Measurements from ENCODE around the gene RELN.
"Not testable (repeated sequence)": the region's sequence is repeated elsewhere in the genome, so short reads cannot be mapped to it uniquely, and the experiment has no call there.

RELN gene

DNA sequence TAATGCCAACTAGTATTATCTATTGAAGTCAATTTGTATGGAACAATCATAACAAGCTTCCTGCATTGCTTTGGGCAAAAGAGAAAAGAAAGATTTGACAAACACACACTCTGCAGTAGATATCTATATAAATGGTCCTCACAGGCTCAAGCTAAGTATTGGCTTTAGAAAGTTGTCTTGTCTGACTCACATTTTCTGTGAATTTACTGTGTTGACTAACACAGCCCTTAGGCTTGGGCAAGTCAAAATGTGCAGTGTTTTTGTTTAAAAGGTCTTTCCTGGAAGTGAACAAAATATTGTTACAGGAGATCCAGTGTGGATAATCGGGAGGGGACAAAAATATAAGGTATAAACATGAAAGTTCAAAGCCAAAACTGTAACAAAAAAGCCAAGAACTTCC, 194.4 kb downstream of the RELN start:
- TF ChIP-seq POU2F2 (IDR thresholded peaks at IDR 0.05; ENCODE audit: low read depth, low read length), result no peak
- no peak for TF ChIP-seq PAX5 (IDR thresholded peaks at IDR 0.05; ENCODE audit: insufficient read depth, low read length, severe bottlenecking)
- TF ChIP-seq SPI1 (IDR thresholded peaks at IDR 0.05; ENCODE audit: low read depth, low read length), result no peak
- no peak for TF ChIP-seq TAF1 (IDR thresholded peaks at IDR 0.05; ENCODE audit: low read depth, low read length)
- no peak for TF ChIP-seq POLR2AphosphoS5 (IDR thresholded peaks at IDR 0.05; ENCODE audit: low read depth, low read length)
- no peak for TF ChIP-seq POLR2A (IDR thresholded peaks at IDR 0.05; ENCODE audit: low read depth, low read length)
- FAIRE-seq (no peak), DNase-seq (ENCODE audit: insufficient read length, low spot score) (no peak)

GRCh38 chr7:103794424-103794823, 195.0 kb downstream of the RELN start:
- no peak for TF ChIP-seq POLR2A (IDR thresholded peaks at IDR 0.05; ENCODE audit: low read depth, low read length)
- TF ChIP-seq PAX5 (IDR thresholded peaks at IDR 0.05; ENCODE audit: insufficient read depth, low read length, severe bottlenecking), result no peak
- no peak for TF ChIP-seq POU2F2 (IDR thresholded peaks at IDR 0.05; ENCODE audit: low read depth, low read length)
- TF ChIP-seq POLR2AphosphoS5 (IDR thresholded peaks at IDR 0.05; ENCODE audit: low read depth, low read length), result no peak
- no peak for TF ChIP-seq SPI1 (IDR thresholded peaks at IDR 0.05; ENCODE audit: low read depth, low read length)
- no peak for TF ChIP-seq TAF1 (IDR thresholded peaks at IDR 0.05; ENCODE audit: low read depth, low read length)
- no peak for DNase-seq (ENCODE audit: insufficient read length, low spot score)
- FAIRE-seq, result no peak

- TF ChIP-seq TAF1 (IDR thresholded peaks at IDR 0.05; ENCODE audit: low read depth, low read length), result no peak
- no peak for TF ChIP-seq POU2F2 (IDR thresholded peaks at IDR 0.05; ENCODE audit: low read depth, low read length)
- no peak for TF ChIP-seq SPI1 (IDR thresholded peaks at IDR 0.05; ENCODE audit: low read depth, low read length)
- no peak for TF ChIP-seq POLR2AphosphoS5 (IDR thresholded peaks at IDR 0.05; ENCODE audit: low read depth, low read length)
- TF ChIP-seq POLR2A (IDR thresholded peaks at IDR 0.05; ENCODE audit: low read depth, low read length), result no peak
- no peak for TF ChIP-seq PAX5 (IDR thresholded peaks at IDR 0.05; ENCODE audit: insufficient read depth, low read length, severe bottlenecking)
- DNase-seq (ENCODE audit: insufficient read length, low spot score) (no peak), FAIRE-seq (no peak)
These were observed 195.8 kb downstream of the RELN start for GRCh38 chr7:103793614-103794013.

- DNase-seq (ENCODE audit: insufficient read length, low spot score) (no peak), FAIRE-seq (no peak)
- TF ChIP-seq TAF1 (IDR thresholded peaks at IDR 0.05; ENCODE audit: low read depth, low read length), result no peak
- TF ChIP-seq POLR2A (IDR thresholded peaks at IDR 0.05; ENCODE audit: low read depth, low read length), result no peak
- no peak for TF ChIP-seq SPI1 (IDR thresholded peaks at IDR 0.05; ENCODE audit: low read depth, low read length)
- TF ChIP-seq POLR2AphosphoS5 (IDR thresholded peaks at IDR 0.05; ENCODE audit: low read depth, low read length), result no peak
- TF ChIP-seq POU2F2 (IDR thresholded peaks at IDR 0.05; ENCODE audit: low read depth, low read length), result no peak
- no peak for TF ChIP-seq PAX5 (IDR thresholded peaks at IDR 0.05; ENCODE audit: insufficient read depth, low read length, severe bottlenecking)
These were observed 197.6 kb downstream of the RELN start for GRCh38 chr7:103791894-103792293.

- not testable (repeated sequence) for FAIRE-seq; DNase-seq (ENCODE audit: insufficient read length, low spot score)
These were observed 202.4 kb downstream of the RELN start for GRCh38 chr7:103787041-103787440.

- TF ChIP-seq POLR2AphosphoS5 (IDR thresholded peaks at IDR 0.05; ENCODE audit: low read depth, low read length), result no peak
- no peak for TF ChIP-seq SPI1 (IDR thresholded peaks at IDR 0.05; ENCODE audit: low read depth, low read length)
- TF ChIP-seq TAF1 (IDR thresholded peaks at IDR 0.05; ENCODE audit: low read depth, low read length), result no peak
- no peak for TF ChIP-seq POU2F2 (IDR thresholded peaks at IDR 0.05; ENCODE audit: low read depth, low read length)
- TF ChIP-seq PAX5 (IDR thresholded peaks at IDR 0.05; ENCODE audit: insufficient read depth, low read length, severe bottlenecking), result no peak
- no peak for TF ChIP-seq POLR2A (IDR thresholded peaks at IDR 0.05; ENCODE audit: low read depth, low read length)
- FAIRE-seq, result no peak
- no peak for DNase-seq (ENCODE audit: insufficient read length, low spot score)
These were observed 204.7 kb downstream of the RELN start for GRCh38 chr7:103784646-103785286.

DNA sequence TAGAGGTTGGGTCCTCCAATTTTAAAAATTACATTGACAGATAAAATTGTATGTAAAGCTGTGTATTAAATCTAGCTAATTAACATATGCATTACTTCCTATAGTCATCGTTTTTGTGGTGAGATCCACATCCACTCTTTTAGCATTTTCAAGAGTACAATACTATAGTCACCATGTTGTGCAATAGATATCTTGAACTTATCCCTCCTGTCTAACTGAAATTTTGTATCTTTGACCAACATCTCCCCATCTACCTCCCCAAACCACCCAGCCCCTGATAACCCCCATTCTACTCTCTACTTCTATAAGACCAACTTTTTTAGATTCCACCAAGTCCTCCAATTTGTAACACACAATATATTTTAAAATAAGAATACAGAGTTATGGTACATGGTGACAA, 208.0 kb downstream of the RELN start:
- no peak for DNase-seq (ENCODE audit: insufficient read length, low spot score)
- TF ChIP-seq SPI1 (IDR thresholded peaks at IDR 0.05; ENCODE audit: low read depth, low read length) (no peak), PAX5 (IDR thresholded peaks at IDR 0.05; ENCODE audit: insufficient read depth, low read length, severe bottlenecking) (no peak), TAF1 (IDR thresholded peaks at IDR 0.05; ENCODE audit: low read depth, low read length) (no peak), POLR2AphosphoS5 (IDR thresholded peaks at IDR 0.05; ENCODE audit: low read depth, low read length) (no peak)
- FAIRE-seq, result no peak

DNA sequence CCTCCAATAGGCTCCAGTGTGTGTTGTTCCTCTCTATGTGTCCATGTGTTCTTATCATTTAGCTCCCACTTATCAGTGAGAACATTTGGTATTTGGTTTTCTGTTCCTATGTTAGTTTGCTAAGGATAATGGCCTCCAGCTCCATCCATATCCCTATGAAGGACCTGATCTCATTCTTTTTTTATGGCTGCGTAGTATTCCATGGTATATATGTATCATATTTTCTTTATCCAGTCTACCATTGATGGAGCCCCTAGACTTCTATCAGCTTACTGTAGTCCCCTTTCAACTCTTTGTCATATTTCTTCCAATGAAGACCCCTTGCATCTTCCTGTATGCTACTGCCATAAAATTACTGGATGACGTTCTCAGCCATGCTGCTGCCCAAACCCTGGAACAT, 208.9 kb downstream of the RELN start:
- FAIRE-seq; DNase-seq (ENCODE audit: insufficient read length, low spot score): not testable (repeated sequence)

DNA sequence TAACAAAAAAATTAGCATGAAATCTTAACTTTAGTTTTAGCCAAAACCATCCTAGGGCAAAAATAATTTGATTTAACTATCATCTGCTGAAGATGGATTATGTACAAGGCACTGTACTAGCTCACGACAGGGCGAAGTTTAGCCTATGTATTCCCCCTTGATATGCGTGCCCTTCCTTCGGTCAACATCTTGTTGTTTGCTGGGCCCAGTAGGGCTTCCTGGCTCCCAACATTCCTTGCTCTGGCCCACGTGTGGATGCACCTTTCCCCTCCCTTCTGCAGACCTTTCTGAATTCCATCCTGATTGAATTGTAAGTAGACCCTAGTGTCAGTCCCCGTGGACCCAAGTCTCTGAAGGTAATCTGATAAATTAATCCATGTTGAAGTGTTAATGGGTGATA, 212.0 kb downstream of the RELN start:
- TF ChIP-seq SPI1 (IDR thresholded peaks at IDR 0.05; ENCODE audit: low read depth, low read length) (no peak), POLR2AphosphoS5 (IDR thresholded peaks at IDR 0.05; ENCODE audit: low read depth, low read length) (no peak), PAX5 (IDR thresholded peaks at IDR 0.05; ENCODE audit: insufficient read depth, low read length, severe bottlenecking) (no peak), POU2F2 (IDR thresholded peaks at IDR 0.05; ENCODE audit: low read depth, low read length) (no peak), TAF1 (IDR thresholded peaks at IDR 0.05; ENCODE audit: low read depth, low read length) (no peak), POLR2A (IDR thresholded peaks at IDR 0.05; ENCODE audit: low read depth, low read length) (no peak)
- FAIRE-seq, result no peak
- DNase-seq (ENCODE audit: insufficient read length, low spot score), result no peak

DNA sequence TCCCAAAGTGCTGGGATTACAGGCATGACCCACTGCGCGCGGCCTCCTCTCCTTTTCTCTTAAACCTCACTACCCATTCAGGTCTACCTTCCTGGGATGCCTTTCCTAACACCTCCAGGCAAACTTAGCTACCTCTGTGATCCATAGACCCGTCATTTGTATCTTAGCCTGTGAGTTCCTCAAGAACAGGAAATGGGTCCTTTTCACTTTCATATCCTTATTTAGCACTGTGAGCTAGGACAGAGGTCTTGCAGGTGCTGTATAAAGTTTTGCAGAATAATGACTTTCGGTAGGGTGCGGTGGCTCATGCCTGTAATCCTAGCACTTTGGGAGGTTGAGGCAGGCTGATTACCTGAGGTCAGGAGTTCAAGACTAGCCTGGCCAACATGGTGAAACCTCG, 215.7 kb downstream of the RELN start:
- TF ChIP-seq PAX5 (IDR thresholded peaks at IDR 0.05; ENCODE audit: insufficient read depth, low read length, severe bottlenecking) (no peak), SPI1 (IDR thresholded peaks at IDR 0.05; ENCODE audit: low read depth, low read length) (peak; percentile 41; the same call in 1 of the 2 replicates)
- DNase-seq (ENCODE audit: insufficient read length, low spot score) (no peak), FAIRE-seq (no peak)
